SH-SY5Y (cell line): ENCODE measurements around the gene LRMDA.

Source experiments
- GATA2 ChIP-seq: IDR thresholded peaks from 2 replicates; pipeline ENCODE4 v1.6.1; 2011; ENCODE audit warnings: mild to moderate bottlenecking, low read depth, low read length
- GATA3 ChIP-seq: IDR thresholded peaks from 2 replicates; pipeline ENCODE4 v1.6.1; 2011; ENCODE audit warnings: low read depth, mild to moderate bottlenecking, low read length, moderate library complexity

- TF ChIP-seq GATA2 (no peak), GATA3 (no peak)
These were observed 576.3 kb downstream of the LRMDA start for GRCh38 chr10:76007667-76008181.
